ENCODE results near the gene RANBP10.

Gene RANBP10

DNA sequence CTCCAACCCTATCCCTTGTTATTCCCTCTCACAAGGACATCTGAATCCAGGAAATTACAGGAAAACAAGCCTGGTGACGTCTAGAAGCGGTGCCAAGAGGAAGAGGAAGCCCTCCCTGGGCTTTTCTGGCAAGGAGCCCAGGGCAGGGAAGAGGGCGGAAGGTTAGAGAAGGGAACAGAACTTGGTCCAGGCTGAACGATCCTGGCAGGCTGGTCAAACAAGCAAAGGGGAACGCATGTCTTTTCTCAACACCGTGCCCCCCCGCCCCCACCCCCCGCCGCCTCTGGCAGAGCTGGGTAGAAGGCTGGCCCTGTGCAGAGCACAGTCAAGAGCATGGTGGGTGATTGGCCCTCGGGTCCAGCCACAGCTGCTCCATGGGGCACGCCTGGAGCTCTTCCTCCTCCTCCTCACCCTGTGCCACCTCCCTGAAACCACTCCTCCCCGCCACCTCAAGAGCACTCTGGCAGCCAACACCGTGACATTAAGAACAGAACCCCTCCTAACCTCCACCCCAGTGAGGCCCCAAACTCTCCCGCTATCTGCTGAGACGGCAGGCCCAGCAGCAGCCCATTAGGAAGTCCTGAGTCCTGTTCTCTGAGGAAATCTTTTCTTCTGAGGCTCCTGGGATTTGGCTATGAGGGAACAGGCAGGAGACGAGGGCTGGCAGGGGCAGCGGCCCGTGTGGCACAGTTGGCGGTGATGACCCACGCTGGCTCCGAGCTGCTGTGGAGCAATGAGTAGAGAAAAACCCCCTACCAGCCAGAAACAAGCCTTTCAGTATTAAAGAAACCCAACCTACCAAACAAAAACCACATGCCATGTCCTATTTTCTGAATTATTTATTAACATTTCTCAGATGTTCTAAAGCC lies 132.4 kb downstream of the RANBP10 start:
- no peak for DNase-seq

Data from NCI-H2171 (cell line).